ENCODE results near the gene PTPRO.

DNA sequence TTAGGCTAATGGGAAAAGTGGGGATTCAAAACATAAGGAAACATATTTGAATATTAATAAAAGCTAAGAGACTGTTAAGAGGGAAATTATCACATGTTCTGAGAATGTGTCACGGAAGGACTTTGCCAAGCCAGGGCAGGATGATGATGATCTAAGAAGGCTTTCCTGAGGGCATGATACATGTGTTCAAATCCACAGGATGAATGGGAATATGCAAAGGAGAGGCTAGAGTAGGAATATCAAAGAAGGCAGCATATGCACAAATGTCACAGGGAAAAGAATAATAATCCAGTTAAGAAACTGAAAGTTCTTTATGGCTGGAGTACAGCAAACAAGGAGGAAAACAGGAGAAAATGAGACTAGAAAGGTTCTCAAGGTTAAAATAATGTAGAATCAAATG, 107.0 kb downstream of the PTPRO start:
- no peak for TF ChIP-seq CTCF (IDR thresholded peaks at IDR 0.05; ENCODE audit: low read depth, low read length, poor library complexity, severe bottlenecking)
- TF ChIP-seq EZH2phosphoT487 (IDR thresholded peaks at IDR 0.05; ENCODE audit: borderline replicate concordance, low read length): no peak
